HepG2 (cell line): ENCODE results near the gene FBXO28. TPM values are rescaled to one million over a fixed set of nuclear protein-coding genes. Genes with fewer than 3 reads are reported as not detected.
A peak's percentile ranks its signal among the peaks of the same experiment; 100 is the strongest.

ENCODE experiments used
- BHLHE40 ChIP-seq: IDR thresholded peaks from 2 replicates; pipeline ENCODE4 v1.6.1; 2011; ENCODE audit warnings: low read length, improper control_type of control experiment
- KLF11 ChIP-seq: IDR thresholded peaks from 2 replicates; pipeline ENCODE4 v1.6.1; 2016; ENCODE audit warnings: missing compliant biosample characterization
- RBAK ChIP-seq: sonication (generic); formaldehyde crosslinking; IDR thresholded peaks from 2 replicates; pipeline ENCODE4 v1.5.1; 2020; ENCODE audit warnings: mild to moderate bottlenecking, missing genetic modification reagents
- RNF2 ChIP-seq: fragments of 450-650 bp; conservative IDR thresholded peaks from 2 replicates; pipeline ENCODE4 v1.6.1; 2016; ENCODE audit warnings: low read depth
- RORA ChIP-seq: sonication (generic); formaldehyde crosslinking; IDR thresholded peaks from 2 replicates; pipeline ENCODE4 v1.5.0; 2020; ENCODE audit warnings: mild to moderate bottlenecking, missing genetic modification reagents, moderate library complexity
- ZNF143 ChIP-seq: sonication (generic); formaldehyde crosslinking; IDR thresholded peaks from 2 replicates; pipeline ENCODE4 v1.4.0; 2020; ENCODE audit warnings: missing genetic modification reagents
- ZNF256 ChIP-seq: sonication (generic); formaldehyde crosslinking; conservative IDR thresholded peaks from 2 replicates; pipeline ENCODE4 v1.4.0; 2020; ENCODE audit warnings: missing genetic modification reagents
- ZNF350 ChIP-seq: sonication (generic); formaldehyde crosslinking; IDR thresholded peaks from 2 replicates; pipeline ENCODE4 v1.4.0; 2020; ENCODE audit warnings: mild to moderate bottlenecking, low read depth, missing genetic modification reagents, borderline replicate concordance
- ZNF569 ChIP-seq: sonication (generic); formaldehyde crosslinking; IDR thresholded peaks from 2 replicates; pipeline ENCODE4 v1.5.0; 2020; ENCODE audit warnings: mild to moderate bottlenecking, missing genetic modification reagents, moderate library complexity, borderline replicate concordance
- ZNF672 ChIP-seq: sonication (generic); formaldehyde crosslinking; IDR thresholded peaks from 2 replicates; pipeline ENCODE4 v1.8.1; 2022; ENCODE audit warnings: missing genetic modification reagents
- ZNF782 ChIP-seq: sonication (generic); formaldehyde crosslinking; IDR thresholded peaks from 2 replicates; pipeline ENCODE4 v1.4.0; 2020; ENCODE audit warnings: missing genetic modification reagents, mild to moderate bottlenecking, borderline replicate concordance
- ZNF816 ChIP-seq: sonication (generic); formaldehyde crosslinking; IDR thresholded peaks from 2 replicates; pipeline ENCODE4 v1.8.0; 2022; ENCODE audit warnings: missing genetic modification reagents, mild to moderate bottlenecking, borderline replicate concordance
- ZSCAN12 ChIP-seq: sonication (generic); formaldehyde crosslinking; IDR thresholded peaks from 2 replicates; pipeline ENCODE4 v1.9.0; 2021; ENCODE audit warnings: mild to moderate bottlenecking, missing genetic modification reagents
- polyA plus RNA-seq, 8 experiments: library from polyadenylated mRNA; depleted of rRNA in 3 of 8; stranded (reverse) in 7 of 8; unstranded in 1 of 8; fragments of >200 nt; fragmentation: Illumina TruSeq in 4 of 8; extraction: Trizol in 4 of 8; gene quantifications; 2 replicates each; pipeline versions ENCODE4 v1.2.1 to v1.2.3, GENCODE V29; 2011 to 2016; ENCODE audit warnings: low read depth in 4 of 8, missing spikeins in 1 of 8, mixed read lengths in 1 of 8; ENCODE audit not compliant: insufficient read depth in 1 of 8
- total RNA-seq, 5 experiments: library from RNA; depleted of rRNA; stranded (reverse); fragments of >200 nt; fragmentation: Illumina TruSeq; extraction: Trizol; gene quantifications; 2 replicates each; pipeline ENCODE4 v1.2.3, GENCODE V29; 2016; ENCODE audit warnings: low read depth in 1 of 5
- TF ChIP-seq, protein P1 (sequence below): sonication (generic); formaldehyde crosslinking; IDR thresholded peaks from 2 replicates; pipeline ENCODE4 v1.4.0; 2020; ENCODE audit warnings: mild to moderate bottlenecking, missing genetic modification reagents
- TF ChIP-seq, protein P2 (sequence below): sonication (generic); formaldehyde crosslinking; IDR thresholded peaks from 2 replicates; pipeline ENCODE4 v1.9.0; 2021; ENCODE audit warnings: mild to moderate bottlenecking, missing genetic modification reagents
- TF ChIP-seq, protein P3 (sequence below): sonication (generic); formaldehyde crosslinking; IDR thresholded peaks from 2 replicates; pipeline ENCODE4 v1.5.1; 2020; ENCODE audit warnings: mild to moderate bottlenecking, missing genetic modification reagents

The FBXO28 gene
- total and polyA plus RNA-seq, 2 of the 13 experiments (the other 11 are each of a cell fraction or from before 2014, with no cell fraction given): 8.5 to 29.1 TPM

DNA sequence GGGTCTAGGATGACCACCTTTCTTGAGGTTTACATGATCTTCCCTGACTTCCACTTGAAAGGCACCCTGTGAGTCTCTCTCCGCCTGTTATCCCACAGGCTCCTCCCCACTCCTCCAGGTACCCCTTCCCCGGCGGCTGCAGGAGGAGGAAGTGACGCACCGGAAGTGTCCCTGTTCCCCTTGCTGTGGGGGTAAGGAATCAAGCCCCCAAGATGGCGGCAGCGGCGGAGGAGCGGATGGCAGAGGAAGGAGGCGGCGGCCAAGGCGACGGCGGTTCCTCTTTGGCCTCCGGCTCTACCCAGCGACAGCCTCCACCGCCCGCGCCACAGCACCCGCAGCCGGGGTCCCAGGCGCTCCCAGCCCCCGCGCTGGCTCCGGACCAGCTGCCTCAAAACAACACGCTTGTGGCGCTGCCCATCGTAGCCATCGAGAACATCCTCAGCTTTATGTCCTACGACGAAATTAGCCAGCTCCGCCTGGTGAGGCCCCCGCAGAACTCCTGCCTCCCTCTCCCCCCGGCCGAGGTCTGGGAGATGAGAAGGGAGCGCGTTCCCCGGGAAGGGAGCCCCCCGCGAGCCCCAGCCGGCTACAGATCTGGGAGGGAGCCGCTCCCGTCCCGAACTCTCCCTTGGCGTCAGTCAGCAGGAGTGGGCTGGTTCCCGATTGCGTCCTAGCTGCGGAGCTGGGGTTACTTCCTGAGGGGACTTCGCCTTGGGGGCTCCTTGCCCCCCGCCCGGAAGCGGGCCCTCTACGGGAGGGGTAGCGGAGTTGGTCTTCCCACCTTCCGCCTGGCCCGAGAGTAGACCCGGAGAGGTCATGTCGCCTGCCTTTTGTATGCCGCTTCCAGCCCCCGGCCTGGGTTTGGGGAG is at the start of gene FBXO28 (continued):
- TF ChIP-seq ZNF569 (CRISPR knock-in tag) (peak; percentile 62; the same call in 1 of the 2 replicates), ZNF256 (CRISPR knock-in tag) (no peak), ZNF350 (CRISPR knock-in tag) (peak; percentile 87), RORA (no peak), ZNF782 (CRISPR knock-in tag) (0 out of 2 replicates have a peak, but pooled peaks have one; percentile 24), ZNF672 (no peak), RNF2 (no peak), RBAK (no peak), ZSCAN12 (CRISPR knock-in tag) (no peak), ZNF816 (CRISPR knock-in tag) (0 out of 2 replicates have a peak, but pooled peaks have one; percentile 28), ZNF143 (CRISPR knock-in tag) (peak; percentile 52; the same call in 1 of the 2 replicates), KLF11 (CRISPR knock-in tag) (peak; percentile 71; the same call in 1 of the 2 replicates), BHLHE40 (no peak)
- TF ChIP-seq, protein P1, sequence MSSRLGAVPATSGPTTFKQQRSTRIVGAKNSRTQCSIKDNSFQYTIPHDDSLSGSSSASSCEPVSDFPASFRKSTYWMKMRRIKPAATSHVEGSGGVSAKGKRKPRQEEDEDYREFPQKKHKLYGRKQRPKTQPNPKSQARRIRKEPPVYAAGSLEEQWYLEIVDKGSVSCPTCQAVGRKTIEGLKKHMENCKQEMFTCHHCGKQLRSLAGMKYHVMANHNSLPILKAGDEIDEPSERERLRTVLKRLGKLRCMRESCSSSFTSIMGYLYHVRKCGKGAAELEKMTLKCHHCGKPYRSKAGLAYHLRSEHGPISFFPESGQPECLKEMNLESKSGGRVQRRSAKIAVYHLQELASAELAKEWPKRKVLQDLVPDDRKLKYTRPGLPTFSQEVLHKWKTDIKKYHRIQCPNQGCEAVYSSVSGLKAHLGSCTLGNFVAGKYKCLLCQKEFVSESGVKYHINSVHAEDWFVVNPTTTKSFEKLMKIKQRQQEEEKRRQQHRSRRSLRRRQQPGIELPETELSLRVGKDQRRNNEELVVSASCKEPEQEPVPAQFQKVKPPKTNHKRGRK (CRISPR knock-in tag): no peak
- TF ChIP-seq, protein P2, sequence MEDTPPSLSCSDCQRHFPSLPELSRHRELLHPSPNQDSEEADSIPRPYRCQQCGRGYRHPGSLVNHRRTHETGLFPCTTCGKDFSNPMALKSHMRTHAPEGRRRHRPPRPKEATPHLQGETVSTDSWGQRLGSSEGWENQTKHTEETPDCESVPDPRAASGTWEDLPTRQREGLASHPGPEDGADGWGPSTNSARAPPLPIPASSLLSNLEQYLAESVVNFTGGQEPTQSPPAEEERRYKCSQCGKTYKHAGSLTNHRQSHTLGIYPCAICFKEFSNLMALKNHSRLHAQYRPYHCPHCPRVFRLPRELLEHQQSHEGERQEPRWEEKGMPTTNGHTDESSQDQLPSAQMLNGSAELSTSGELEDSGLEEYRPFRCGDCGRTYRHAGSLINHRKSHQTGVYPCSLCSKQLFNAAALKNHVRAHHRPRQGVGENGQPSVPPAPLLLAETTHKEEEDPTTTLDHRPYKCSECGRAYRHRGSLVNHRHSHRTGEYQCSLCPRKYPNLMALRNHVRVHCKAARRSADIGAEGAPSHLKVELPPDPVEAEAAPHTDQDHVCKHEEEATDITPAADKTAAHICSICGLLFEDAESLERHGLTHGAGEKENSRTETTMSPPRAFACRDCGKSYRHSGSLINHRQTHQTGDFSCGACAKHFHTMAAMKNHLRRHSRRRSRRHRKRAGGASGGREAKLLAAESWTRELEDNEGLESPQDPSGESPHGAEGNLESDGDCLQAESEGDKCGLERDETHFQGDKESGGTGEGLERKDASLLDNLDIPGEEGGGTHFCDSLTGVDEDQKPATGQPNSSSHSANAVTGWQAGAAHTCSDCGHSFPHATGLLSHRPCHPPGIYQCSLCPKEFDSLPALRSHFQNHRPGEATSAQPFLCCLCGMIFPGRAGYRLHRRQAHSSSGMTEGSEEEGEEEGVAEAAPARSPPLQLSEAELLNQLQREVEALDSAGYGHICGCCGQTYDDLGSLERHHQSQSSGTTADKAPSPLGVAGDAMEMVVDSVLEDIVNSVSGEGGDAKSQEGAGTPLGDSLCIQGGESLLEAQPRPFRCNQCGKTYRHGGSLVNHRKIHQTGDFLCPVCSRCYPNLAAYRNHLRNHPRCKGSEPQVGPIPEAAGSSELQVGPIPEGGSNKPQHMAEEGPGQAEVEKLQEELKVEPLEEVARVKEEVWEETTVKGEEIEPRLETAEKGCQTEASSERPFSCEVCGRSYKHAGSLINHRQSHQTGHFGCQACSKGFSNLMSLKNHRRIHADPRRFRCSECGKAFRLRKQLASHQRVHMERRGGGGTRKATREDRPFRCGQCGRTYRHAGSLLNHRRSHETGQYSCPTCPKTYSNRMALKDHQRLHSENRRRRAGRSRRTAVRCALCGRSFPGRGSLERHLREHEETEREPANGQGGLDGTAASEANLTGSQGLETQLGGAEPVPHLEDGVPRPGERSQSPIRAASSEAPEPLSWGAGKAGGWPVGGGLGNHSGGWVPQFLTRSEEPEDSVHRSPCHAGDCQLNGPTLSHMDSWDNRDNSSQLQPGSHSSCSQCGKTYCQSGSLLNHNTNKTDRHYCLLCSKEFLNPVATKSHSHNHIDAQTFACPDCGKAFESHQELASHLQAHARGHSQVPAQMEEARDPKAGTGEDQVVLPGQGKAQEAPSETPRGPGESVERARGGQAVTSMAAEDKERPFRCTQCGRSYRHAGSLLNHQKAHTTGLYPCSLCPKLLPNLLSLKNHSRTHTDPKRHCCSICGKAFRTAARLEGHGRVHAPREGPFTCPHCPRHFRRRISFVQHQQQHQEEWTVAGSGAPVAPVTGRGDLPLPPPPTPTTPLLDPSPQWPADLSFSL (CRISPR knock-in tag): no peak
- TF ChIP-seq, protein P3, sequence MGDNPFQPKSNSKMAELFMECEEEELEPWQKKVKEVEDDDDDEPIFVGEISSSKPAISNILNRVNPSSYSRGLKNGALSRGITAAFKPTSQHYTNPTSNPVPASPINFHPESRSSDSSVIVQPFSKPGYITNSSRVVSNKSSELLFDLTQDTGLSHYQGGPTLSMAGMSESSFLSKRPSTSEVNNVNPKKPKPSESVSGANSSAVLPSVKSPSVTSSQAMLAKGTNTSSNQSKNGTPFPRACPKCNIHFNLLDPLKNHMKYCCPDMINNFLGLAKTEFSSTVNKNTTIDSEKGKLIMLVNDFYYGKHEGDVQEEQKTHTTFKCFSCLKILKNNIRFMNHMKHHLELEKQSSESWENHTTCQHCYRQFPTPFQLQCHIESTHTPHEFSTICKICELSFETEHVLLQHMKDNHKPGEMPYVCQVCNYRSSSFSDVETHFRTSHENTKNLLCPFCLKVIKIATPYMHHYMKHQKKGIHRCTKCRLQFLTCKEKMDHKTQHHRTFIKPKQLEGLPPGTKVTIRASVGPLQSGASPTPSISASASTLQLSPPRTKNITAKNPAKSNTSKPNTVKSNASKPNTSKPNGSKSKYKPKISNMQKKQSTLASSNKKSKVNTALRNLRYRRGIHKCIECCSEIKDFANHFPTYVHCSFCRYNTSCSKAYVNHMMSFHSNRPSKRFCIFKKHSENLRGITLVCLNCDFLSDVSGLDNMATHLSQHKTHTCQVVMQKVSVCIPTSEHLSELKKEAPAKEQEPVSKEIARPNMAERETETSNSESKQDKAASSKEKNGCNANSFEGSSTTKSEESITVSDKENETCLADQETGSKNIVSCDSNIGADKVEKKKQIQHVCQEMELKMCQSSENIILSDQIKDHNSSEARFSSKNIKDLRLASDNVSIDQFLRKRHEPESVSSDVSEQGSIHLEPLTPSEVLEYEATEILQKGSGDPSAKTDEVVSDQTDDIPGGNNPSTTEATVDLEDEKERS (CRISPR knock-in tag): 0 out of 2 replicates have a peak, but pooled peaks have one; percentile 35
